Measurements from ENCODE around the gene MYH16.

Gene MYH16

DNA sequence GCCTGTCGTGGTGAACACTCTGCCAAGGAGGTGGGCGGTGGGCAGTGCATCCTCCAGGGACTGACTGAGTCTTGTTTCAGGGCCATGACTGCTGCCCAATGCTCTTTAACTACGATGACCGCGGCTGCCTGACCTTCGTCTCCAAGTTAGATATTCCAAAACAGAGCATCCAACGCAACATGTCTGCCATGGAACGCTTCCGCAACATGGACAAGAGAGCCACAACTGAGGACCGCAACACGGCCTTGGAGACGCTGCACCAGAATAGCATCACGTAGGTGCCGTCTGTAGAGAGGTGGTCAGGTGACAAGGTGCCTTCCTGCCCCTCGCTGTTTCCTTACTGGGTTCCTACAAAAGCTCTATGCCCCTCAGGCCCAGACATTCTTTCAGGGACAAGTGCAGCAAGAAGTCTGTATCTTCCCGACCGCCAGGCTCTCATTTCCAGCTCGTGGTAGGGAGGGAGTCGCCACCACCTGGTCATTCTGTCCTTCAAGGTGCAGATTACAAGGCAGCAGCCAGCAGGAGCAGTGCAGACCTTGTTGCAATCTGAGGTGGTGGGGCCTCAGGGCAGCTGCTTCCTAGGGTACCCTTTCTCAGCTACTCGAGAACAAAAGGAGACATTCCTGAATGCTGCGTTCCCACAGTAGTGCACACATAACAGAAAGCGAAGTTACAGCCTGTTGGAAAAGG is 87.0 kb downstream of the MYH16 start:
- DNase-seq: no peak
